Stimulated activated CD4-positive, alpha-beta T cell treated with anti-CD3 and anti-CD28 coated beads, Interleukin-1b, Interleukin-23, amount 100 ng/mL, for 1 hour (primary cell): ENCODE data around the gene F7.
A peak's percentile ranks its signal among the peaks of the same experiment; 100 is the strongest.
"Not testable (repeated sequence)": the region's sequence is repeated elsewhere in the genome, so short reads cannot be mapped to it uniquely, and the experiment has no call there.

Experiments used
- DNase-seq, 2 donors: peaks; one replicate each; pipeline ENCODE4 v3.0.0-alpha.2; 2020; ENCODE audit warnings: low read depth in 2 of 2

The F7 gene

DNA sequence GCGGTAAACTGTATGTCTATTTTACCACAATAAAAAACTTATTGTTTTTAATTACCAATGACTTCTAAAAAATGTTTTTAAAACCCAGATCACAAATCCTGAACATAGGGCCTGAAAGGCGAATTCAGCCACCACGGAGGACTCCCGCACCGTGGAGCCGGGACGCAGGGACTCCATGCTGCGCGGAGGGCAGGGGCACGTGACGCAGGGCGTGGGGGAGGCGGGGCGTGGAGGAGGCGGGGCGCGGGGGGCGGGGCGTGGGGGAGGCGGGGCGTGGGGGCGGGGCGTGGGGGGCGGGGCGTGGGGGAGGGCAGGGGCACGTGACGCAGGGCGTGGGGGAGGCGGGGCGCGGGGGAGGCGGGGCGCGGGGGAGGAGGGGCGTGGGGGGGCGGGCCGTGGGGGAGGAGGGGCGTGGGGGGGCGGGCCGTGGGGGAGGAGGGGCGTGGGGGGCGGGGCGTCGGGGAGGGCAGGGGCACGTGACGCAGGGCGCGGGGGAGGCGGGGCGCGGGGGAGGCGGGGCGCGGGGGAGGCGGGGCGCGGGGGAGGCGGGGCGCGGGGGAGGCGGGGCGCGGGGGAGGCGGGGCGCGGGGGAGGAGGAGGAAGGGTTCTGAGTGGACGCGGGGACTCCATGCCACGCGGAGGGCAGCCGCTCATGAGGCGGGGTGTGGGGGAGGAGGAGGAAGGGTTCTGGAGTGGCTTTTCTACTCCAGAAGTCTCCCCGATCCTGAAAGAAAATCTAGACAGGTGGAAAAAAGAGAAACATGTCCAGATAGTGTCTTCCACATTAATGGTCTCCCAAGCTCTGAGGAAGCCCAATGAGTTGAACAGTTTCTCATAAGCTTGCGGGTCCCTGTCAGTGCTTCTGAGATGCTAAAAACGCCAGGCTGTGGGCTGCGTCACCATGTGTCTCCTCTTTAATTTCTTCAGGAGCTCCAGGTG is 48.5 kb downstream of the F7 start:
- peak; percentile 41 to 49 for DNase-seq

DNA sequence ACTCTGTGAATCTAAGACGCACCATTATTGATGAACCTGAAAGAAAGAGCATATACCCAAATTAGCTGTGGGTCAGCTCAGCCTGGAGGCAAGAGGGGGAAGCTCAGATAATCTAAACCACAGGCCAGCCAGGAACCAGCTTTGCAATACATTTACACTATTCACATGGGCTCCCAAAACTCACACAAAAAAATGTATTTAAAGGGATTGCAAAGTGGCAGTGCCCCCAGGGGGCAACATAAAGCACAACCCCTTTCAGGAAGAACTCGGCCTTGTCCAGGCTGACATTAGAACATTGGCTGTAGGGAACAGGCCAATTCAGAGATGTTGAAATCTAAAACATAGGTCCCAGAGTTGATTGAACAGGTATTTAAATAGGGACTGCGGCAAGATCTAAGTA is 49.6 kb downstream of the F7 start:
- DNase-seq: no peak

GRCh38 chr13:113155982-113156655 is 50.5 kb downstream of the F7 start:
- DNase-seq: no peak

DNA sequence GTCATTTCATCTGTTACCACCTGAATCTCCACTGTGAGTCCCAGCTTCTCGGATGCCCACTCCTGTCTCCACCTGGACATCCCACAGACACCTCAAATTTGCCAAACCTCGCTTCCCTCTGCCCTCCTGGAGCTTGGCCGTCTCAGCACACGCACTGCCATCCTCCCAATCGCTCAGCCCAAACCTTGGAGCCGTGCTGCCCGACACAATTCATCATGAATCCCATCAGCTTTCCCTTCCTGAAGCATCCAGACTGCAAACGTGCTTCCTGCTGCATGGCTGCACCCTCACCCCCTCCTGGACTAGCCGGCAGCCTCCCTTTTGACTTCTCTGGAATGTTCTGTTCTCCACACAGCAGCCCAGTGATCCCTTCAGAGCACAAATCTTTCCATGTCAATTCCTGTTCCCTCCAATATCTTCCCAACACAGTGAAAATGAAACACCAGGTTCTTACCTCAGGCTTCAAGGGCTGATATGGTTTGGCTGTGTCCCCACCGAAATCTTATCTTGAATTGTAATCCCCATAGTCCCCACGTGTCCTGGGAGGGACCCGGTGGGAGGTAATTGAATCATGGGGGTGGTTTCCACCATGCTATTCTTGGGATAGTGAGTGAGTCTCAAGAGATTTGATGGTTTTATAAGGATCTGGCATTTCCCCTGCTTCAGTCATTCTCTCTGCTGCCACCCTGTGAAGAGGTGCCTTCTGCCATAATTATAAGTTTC is 51.8 kb downstream of the F7 start:
- DNase-seq: no peak

DNA sequence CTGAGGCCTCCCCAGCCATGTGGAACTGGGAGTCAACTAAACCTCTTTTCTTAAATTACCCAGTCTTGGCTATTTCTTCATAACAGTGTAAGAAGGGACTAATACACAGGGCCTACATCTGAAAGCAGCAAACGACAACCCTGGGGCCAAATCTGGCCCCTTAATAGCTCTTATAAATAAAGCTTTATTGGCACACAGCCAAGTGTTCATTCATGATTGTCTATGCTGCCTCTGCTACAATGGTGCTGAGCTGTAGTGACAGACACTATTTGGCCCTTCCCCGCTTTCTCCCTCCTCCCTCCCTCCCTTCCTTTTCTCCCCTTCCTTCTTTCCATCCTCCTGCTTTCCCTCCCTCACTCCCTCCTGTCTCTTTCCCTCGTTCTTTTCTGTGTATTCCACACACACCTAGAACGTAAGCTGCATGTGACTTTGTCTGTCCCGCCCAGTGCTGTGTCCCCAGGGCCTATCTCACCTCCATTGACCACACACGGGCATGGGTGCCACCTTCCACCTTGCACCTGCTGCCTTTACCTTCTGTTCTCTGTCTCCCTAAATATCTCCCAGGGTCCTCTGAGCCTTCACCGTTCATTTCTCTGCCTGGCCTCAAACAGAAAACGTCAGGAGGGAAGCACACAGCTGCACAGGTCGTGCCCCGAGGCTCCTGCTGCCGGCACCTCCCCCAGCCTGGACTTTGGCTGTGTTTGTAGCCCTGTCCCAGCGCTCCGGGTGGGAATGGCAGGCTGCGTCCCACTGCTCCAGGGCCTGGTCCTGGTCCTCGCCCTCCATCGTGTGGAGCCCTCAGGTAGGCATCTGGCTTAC is 52.5 kb downstream of the F7 start, which contains the start of gene PROZ:
Gene PROZ, plus strand, starts transcription at position 720 of the 819 bp plus-strand sequence. Its CDS starts 13 bp downstream, at position 733.
- DNase-seq: no peak

- no peak for DNase-seq
Observed at GRCh38 chr13:113158946-113159345, 53.4 kb downstream of the F7 start.

GRCh38 chr13:113159701-113160100 is 54.1 kb downstream of the F7 start:
- DNase-seq: no peak

DNA sequence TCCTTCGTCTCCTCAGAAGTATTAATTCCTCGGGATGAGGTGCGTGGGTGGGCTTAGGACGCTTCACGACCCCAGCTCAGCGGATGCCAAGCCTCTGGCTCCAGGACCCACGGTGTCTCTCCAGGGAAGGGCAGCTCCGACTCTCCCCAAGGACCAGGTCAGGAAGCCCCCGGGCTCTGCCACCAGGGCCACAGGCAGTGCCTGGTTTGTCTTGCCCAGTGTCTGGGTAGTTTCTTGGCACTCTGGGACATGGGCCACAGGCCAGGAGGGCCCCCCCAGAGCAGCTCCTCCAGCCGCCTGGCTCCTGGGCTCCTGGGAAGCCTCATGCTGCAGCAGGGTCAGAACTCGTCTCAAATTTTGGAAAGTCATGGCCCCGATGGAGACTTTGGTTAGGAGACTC is 55.4 kb downstream of the F7 start:
- no peak for DNase-seq

GRCh38 chr13:113161433-113161832 is 55.8 kb downstream of the F7 start:
- DNase-seq: no peak

- DNase-seq: not testable (repeated sequence)
Observed at GRCh38 chr13:113161975-113162374, 56.4 kb downstream of the F7 start.

- DNase-seq: no peak
Observed at GRCh38 chr13:113162783-113163685, 57.4 kb downstream of the F7 start.

GRCh38 chr13:113164492-113164891 is 58.9 kb downstream of the F7 start:
- DNase-seq: no peak

GRCh38 chr13:113166266-113166665 is 60.7 kb downstream of the F7 start:
- no peak for DNase-seq

DNA sequence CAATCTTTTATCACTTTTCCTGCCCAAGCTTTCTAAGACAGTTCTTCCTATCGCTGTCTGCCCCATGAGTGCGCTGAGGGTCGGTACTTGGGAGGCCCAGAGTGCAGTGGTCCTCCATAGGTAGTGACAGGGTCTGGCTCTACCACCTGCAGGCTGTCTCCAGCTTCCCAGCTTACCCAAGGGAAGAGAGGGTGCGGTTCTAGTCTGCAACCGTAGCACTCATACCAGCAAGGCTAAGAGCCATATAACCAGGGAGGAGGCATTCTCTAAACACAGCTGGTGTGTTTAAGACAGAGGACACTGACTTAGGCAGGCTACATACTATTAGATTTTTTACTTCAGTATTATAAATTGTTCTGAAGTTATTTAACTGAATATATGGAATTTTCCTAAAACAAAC is 61.1 kb downstream of the F7 start:
- DNase-seq: no peak

- no peak for DNase-seq
Observed at GRCh38 chr13:113167155-113167554, 61.6 kb downstream of the F7 start.

- DNase-seq: no peak
Observed at GRCh38 chr13:113167575-113167974, 62.0 kb downstream of the F7 start.

DNA sequence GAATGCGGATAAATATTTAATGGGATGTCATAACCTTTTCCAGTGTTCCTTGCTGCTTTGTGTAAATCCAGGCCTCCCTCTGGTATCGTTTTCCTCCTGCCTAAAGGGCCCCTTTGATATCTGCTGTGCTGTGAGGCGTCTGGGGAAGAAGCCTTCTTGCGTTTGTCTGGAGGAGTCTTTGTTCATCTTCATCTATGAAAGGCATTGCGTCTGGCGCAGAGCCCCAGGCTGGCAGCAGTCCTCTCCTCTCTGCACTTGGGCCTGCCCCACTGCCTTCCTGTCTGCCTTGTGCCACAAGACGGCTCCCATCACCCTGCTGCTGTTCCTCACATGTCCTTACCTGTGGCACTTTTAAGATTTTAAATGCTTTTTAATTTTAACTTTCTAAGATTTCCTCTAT is 62.6 kb downstream of the F7 start:
- DNase-seq: no peak

DNA sequence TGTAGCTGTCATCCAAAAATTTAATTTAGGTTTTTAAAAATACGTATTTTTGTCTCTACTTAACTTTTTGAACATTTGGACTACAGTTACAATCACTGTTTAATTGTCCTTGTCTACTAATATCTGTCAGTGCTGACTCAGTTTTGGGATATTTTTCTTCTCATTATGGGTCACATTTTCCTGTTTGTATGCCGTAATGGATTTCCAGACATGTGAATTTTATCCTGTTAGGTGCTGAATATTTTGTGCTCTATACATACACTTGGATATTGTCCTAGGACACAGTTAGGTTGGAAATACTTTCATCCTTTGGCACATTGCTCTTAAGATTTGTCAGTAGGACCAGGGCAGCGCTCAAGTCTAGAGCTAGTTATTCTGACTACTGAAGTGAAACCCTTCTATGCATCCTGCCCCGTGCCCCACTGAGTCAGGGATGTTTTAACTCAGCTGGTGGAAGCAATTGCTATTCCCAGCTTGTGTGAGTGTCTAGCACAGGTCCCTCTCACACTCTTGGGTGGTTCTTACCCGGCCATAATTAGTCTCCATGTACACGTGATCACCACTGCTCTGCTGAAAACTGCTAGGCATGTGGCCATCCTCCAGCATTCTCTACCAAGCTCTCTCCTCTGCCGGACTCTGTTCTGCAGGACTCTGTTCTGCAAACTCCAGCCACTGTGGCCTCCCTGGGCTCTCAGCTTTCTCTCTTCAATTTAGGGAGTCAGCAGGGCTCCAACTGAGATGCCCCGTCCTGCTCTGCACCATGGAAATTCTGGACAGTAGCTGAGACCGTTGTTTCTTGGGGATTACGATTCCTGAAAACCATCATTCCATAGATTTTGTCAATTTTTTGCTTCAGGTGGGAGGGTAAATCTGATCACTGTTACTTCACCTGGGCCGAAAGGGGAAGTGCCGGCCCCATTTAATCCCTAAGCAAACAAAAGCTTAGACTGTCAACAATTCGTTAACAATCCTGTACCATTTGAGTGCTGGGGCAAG is 64.0 kb downstream of the F7 start:
- no peak for DNase-seq
